ENCODE data around the gene SYT8. TPM values are rescaled to one million over a fixed set of nuclear protein-coding genes. Genes with fewer than 3 reads are reported as not detected.
A peak's percentile ranks its signal among the peaks of the same experiment; 100 is the strongest.

SYT8 gene
- total RNA-seq, 2 donors from 2014 or later = not detected

- ATAC-seq (no peak), DNase-seq (ENCODE audit: low spot score in 2 of 2) (no peak)
- Mint-ChIP-seq H3K36me3 (no peaks in the 10 kb centered on the region), H3K27ac (no peak overlapping the region), H3K9me3 (no peaks in the 10 kb centered on the region)
Measured at GRCh38 chr11:1827095-1827813, 7.5 kb upstream of the SYT8 start.

GRCh38 chr11:1827931-1828330, 6.9 kb upstream of the SYT8 start:
- H3K36me3 Mint-ChIP-seq = no peaks in the 10 kb centered on the region
- H3K27ac Mint-ChIP-seq = no peak overlapping the region
- no peak for ATAC-seq
- DNase-seq (ENCODE audit: low spot score in 2 of 2) = no peak
- no peaks in the 10 kb centered on the region for H3K9me3 Mint-ChIP-seq

GRCh38 chr11:1828542-1828941, 6.2 kb upstream of the SYT8 start:
- no peak for ATAC-seq
- H3K9me3 Mint-ChIP-seq = no peaks in the 10 kb centered on the region
- peak overlapping the region in 1 of 2 donors; percentile 54 for H3K27ac Mint-ChIP-seq
- no peak for DNase-seq (ENCODE audit: low spot score in 2 of 2)
- no peaks in the 10 kb centered on the region for H3K36me3 Mint-ChIP-seq

- peak overlapping the region in 1 of 2 donors; percentile 59 for H3K27ac Mint-ChIP-seq
- ATAC-seq (no peak), DNase-seq (ENCODE audit: low spot score in 2 of 2) (no peak)
- no peaks in the 10 kb centered on the region for H3K36me3 Mint-ChIP-seq
- no peaks in the 10 kb centered on the region for H3K9me3 Mint-ChIP-seq
Measured at GRCh38 chr11:1829039-1829820, 5.6 kb upstream of the SYT8 start.

- ATAC-seq (no peak), DNase-seq (ENCODE audit: low spot score in 2 of 2) (no peak)
- Mint-ChIP-seq H3K27ac (peak overlapping the region in 1 of 2 donors; percentile 59), H3K9me3 (no peaks in the 10 kb centered on the region), H3K36me3 (no peaks in the 10 kb centered on the region)
Measured at GRCh38 chr11:1830004-1830321, 4.8 kb upstream of the SYT8 start.

- no peaks in the 10 kb centered on the region for H3K36me3 Mint-ChIP-seq
- ATAC-seq = no peak
- no peaks in the 10 kb centered on the region for H3K9me3 Mint-ChIP-seq
- DNase-seq (ENCODE audit: low spot score in 2 of 2) = peak in 1 of 2 donors; percentile 54
- no peak overlapping the region for H3K27ac Mint-ChIP-seq
Measured at GRCh38 chr11:1830322-1831223, 4.2 kb upstream of the SYT8 start.

GRCh38 chr11:1831338-1832210, 3.2 kb upstream of the SYT8 start:
- no peak for ATAC-seq
- Mint-ChIP-seq H3K9me3 (no peaks in the 10 kb centered on the region), H3K36me3 (no peaks in the 10 kb centered on the region), H3K27ac (no peak overlapping the region)
- DNase-seq (ENCODE audit: low spot score in 2 of 2) = no peak

- no peaks in the 10 kb centered on the region for H3K36me3 Mint-ChIP-seq
- ATAC-seq = peak; percentile 80 to 83
- DNase-seq (ENCODE audit: low spot score in 2 of 2) = peak; percentile 71 to 85
- no peak overlapping the region for H3K27ac Mint-ChIP-seq
- H3K9me3 Mint-ChIP-seq = no peaks in the 10 kb centered on the region
Measured at GRCh38 chr11:1832211-1832919, 2.4 kb upstream of the SYT8 start.

GRCh38 chr11:1832920-1833295, 1.9 kb upstream of the SYT8 start:
- no peak for DNase-seq (ENCODE audit: low spot score in 2 of 2)
- no peaks in the 10 kb centered on the region for H3K36me3 Mint-ChIP-seq
- no peaks in the 10 kb centered on the region for H3K9me3 Mint-ChIP-seq
- no peak overlapping the region for H3K27ac Mint-ChIP-seq
- no peak for ATAC-seq

- Mint-ChIP-seq H3K9me3 (no peaks in the 10 kb centered on the region), H3K27ac (no peak overlapping the region), H3K36me3 (no peaks in the 10 kb centered on the region)
- no peak for DNase-seq (ENCODE audit: low spot score in 2 of 2)
- no peak for ATAC-seq
Measured at GRCh38 chr11:1834062-1834610, 654 bp upstream of the SYT8 start.

GRCh38 chr11:1835671-1836010, 851 bp downstream of the SYT8 start:
- ATAC-seq = no peak
- H3K27ac Mint-ChIP-seq = no peak overlapping the region
- H3K36me3 Mint-ChIP-seq = no peaks in the 10 kb centered on the region
- DNase-seq (ENCODE audit: low spot score in 2 of 2) = no peak
- H3K9me3 Mint-ChIP-seq = no peaks in the 10 kb centered on the region

GRCh38 chr11:1836011-1836945, 1.5 kb downstream of the SYT8 start:
- ATAC-seq (no peak), DNase-seq (ENCODE audit: low spot score in 2 of 2) (no peak)
- H3K27ac Mint-ChIP-seq = no peak overlapping the region
- no peaks in the 10 kb centered on the region for H3K9me3 Mint-ChIP-seq
- H3K36me3 Mint-ChIP-seq = no peaks in the 10 kb centered on the region

- Mint-ChIP-seq H3K9me3 (no peaks in the 10 kb centered on the region), H3K36me3 (no peaks in the 10 kb centered on the region), H3K27ac (no peak overlapping the region)
- peak; percentile 73 to 91 for ATAC-seq
- DNase-seq (ENCODE audit: low spot score in 2 of 2) = peak in 1 of 2 donors; percentile 84
Measured at GRCh38 chr11:1837171-1838076, 2.6 kb downstream of the SYT8 start.

GRCh38 chr11:1838077-1838425, 3.3 kb downstream of the SYT8 start:
- Mint-ChIP-seq H3K27ac (no peak overlapping the region), H3K36me3 (no peaks in the 10 kb centered on the region), H3K9me3 (no peaks in the 10 kb centered on the region)
- no peak for ATAC-seq
- DNase-seq (ENCODE audit: low spot score in 2 of 2) = no peak
